Measurements from ENCODE around the gene TTBK1. TPM values are rescaled to one million over a fixed set of nuclear protein-coding genes. Genes with fewer than 3 reads are reported as not detected.

Gene TTBK1
- total and polyA plus RNA-seq, 9 donors = 0.03 to 0.11 (median 0.06) TPM; not detected in 6

DNA sequence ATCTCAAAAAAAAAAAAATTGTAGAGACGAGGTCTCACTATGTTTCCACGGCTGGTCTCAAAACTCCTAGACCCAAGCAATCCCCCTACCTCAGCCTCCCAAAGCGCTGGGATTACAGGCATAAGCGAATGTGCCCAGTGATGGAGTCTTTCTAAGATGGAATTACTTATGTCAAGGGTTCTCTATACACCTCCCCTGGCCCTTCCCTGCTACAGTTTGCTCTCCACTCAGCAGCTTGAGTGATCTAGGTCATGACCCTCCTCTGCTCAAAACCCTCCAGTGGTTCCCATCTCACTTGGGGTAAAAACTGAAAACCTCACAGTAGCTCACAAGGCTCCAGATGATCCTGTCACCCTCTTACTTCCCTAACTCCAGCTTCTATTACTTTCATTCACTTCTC lies 12.2 kb upstream of the TTBK1 start:
- H3K36me3 ChIP-seq = no peaks in the 10 kb centered on the region
- H3K4me1 ChIP-seq (ENCODE audit: insufficient read depth) = peaks cover 3% of the 10 kb centered on the region
- no peak for DNase-seq
- H3K9me3 ChIP-seq = no peaks in the 10 kb centered on the region
- TF ChIP-seq POLR2A (IDR thresholded peaks at IDR 0.05) (no peak), EP300 (IDR thresholded peaks at IDR 0.05) (no peak)
- TF ChIP-seq, protein P1, sequence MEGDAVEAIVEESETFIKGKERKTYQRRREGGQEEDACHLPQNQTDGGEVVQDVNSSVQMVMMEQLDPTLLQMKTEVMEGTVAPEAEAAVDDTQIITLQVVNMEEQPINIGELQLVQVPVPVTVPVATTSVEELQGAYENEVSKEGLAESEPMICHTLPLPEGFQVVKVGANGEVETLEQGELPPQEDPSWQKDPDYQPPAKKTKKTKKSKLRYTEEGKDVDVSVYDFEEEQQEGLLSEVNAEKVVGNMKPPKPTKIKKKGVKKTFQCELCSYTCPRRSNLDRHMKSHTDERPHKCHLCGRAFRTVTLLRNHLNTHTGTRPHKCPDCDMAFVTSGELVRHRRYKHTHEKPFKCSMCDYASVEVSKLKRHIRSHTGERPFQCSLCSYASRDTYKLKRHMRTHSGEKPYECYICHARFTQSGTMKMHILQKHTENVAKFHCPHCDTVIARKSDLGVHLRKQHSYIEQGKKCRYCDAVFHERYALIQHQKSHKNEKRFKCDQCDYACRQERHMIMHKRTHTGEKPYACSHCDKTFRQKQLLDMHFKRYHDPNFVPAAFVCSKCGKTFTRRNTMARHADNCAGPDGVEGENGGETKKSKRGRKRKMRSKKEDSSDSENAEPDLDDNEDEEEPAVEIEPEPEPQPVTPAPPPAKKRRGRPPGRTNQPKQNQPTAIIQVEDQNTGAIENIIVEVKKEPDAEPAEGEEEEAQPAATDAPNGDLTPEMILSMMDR (IDR thresholded peaks at IDR 0.05) = no peak
- H3K4me3 ChIP-seq = no peak overlapping the region
- no peak overlapping the region for H3K27ac ChIP-seq
- intact Hi-C loops (cut with DNase I) = no loop called here
- 87 to 91% (median 88%) methylated on average over 4 of the region's 4 CpGs for WGBS, 3 donors
- H3K27me3 ChIP-seq = no peaks in the 10 kb centered on the region

DNA sequence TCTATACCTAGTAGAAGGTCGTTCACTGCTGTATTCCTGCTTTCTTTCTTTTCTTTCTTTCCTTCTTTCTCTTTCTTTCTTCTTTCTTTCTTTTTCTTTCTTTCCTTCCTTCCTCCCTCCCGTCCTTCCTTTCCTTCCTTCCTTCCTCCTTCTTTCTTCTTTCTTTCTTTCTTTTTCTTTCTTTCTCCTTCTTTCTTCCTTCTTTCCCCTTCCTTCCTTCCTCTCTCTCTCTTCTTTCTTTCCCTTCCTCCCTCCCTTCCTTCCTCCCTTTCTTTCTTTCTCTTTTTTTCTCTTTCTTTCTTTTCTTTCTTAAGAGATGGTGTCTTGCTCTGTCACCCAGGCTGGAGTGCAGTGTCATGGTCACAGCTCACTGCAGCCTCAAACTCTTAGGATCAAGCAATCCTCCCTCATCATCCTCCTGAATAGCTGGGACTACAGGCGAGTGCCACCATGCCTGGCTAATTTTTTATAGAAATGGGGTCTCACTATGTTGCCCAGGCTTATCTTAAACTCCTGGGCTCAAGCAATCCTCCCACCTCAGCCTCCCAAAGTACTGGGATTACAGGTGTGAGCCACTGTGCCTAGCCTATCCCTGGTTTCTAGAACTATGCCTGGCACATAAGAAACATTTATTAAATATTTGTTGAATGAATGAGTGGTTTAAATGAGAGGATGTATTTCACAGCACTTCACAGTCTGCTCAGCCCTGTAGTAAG lies 11.4 kb upstream of the TTBK1 start:
- Histone ChIP-seq H3K36me3 (no peaks in the 10 kb centered on the region), H3K27me3 (no peaks in the 10 kb centered on the region), H3K27ac (no peak overlapping the region), H3K9me3 (no peaks in the 10 kb centered on the region), H3K4me1 (ENCODE audit: insufficient read depth) (peaks cover 3% of the 10 kb centered on the region), H3K4me3 (no peak overlapping the region)
- WGBS, 3 donors = 70 to 71% (median 70%) methylated on average over 3 of the region's 3 CpGs
- no peak for DNase-seq
- TF ChIP-seq, protein P1 (IDR thresholded peaks at IDR 0.05) = no peak
- no peak for TF ChIP-seq POLR2A (IDR thresholded peaks at IDR 0.05)
- TF ChIP-seq EP300 (IDR thresholded peaks at IDR 0.05) = no peak
- intact Hi-C loops (cut with DNase I) = no loop called here

DNA sequence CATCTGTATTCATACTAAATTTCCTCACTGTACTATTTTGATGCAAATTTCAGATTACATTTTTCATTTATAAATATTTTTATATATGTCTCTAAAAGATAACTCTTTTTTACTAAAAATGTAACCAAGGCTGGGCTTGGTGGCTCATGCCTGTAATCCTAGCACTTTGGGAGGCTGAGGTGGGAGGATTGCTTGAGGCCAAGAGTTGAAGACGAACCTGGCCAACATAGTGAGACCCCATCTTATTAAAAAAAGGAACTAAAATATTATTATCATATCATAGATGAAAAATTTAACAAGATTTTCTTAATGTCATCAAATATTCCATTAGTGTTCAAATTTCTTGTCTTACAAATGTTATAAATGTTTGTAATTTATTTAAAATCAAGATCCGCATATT lies 7.4 kb upstream of the TTBK1 start:
- Histone ChIP-seq H3K36me3 (no peaks in the 10 kb centered on the region), H3K4me3 (no peak overlapping the region), H3K27ac (no peak overlapping the region), H3K27me3 (no peaks in the 10 kb centered on the region), H3K4me1 (ENCODE audit: insufficient read depth) (no peaks in the 10 kb centered on the region), H3K9me3 (no peaks in the 10 kb centered on the region)
- DNase-seq = no peak
- intact Hi-C loops (cut with DNase I) = no loop called here
- WGBS, 3 donors = 85 to 93% (median 91%) methylated on average over 2 of the region's 2 CpGs
- TF ChIP-seq POLR2A (IDR thresholded peaks at IDR 0.05) (no peak), EP300 (IDR thresholded peaks at IDR 0.05) (no peak)
- TF ChIP-seq, protein P1 (IDR thresholded peaks at IDR 0.05) = no peak

DNA sequence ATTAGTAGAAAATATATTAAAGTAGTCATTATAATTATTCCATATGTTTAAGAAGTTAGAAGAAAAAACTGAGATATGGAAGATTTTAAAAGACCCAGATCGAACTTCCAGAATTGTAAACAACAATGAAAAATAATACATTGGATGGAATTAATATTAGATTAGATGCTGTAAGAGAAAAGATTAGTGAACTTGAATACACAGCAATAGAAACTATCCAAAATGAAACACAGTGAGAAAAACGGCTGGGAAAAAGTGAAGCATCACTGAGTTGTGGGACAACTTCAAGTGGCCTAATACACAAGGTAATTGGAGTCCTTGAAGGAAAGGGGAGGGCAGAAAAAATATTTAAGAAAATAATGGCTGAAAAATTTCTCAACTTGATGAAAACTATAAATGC lies 4.2 kb upstream of the TTBK1 start:
- TF ChIP-seq, protein P1 (IDR thresholded peaks at IDR 0.05) = no peak
- TF ChIP-seq EP300 (IDR thresholded peaks at IDR 0.05) (no peak), POLR2A (IDR thresholded peaks at IDR 0.05) (no peak)
- intact Hi-C loops (cut with DNase I) = no loop called here
- WGBS, 3 donors = 64 to 79% (median 78%) methylated on average over 2 of the region's 2 CpGs
- Histone ChIP-seq H3K4me1 (ENCODE audit: insufficient read depth) (no peaks in the 10 kb centered on the region), H3K27ac (no peak overlapping the region), H3K9me3 (no peaks in the 10 kb centered on the region), H3K27me3 (no peaks in the 10 kb centered on the region), H3K4me3 (no peak overlapping the region), H3K36me3 (no peaks in the 10 kb centered on the region)
- no peak for DNase-seq
